ENCODE results near the gene STRIT1. TPM values are rescaled to one million over a fixed set of nuclear protein-coding genes. Genes with fewer than 3 reads are reported as not detected.
"Not testable (repeated sequence)": the region's sequence is repeated elsewhere in the genome, so short reads cannot be mapped to it uniquely, and the experiment has no call there.

Gene STRIT1
- total and polyA plus RNA-seq, 4 donors = 0.59 to 1.0 (median 0.59) TPM; not detected in 1

DNA sequence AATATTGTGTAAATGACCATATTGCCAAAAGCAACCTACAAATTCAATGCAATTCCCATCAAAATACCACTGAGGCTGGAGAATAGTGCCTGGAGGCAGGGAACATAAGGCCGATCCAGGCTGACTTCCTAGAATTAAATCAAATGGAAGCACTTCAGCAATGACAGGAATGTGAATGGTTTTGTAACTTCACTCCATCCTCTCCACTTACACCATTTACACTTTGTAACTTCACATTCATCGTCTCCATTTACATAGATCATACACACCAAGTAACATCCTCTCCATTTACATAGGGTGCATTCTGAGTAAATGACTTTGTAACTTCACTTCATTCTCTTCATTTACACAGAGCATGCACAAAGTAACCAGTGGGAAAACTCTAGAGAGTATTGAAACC, 11.6 kb downstream of the STRIT1 start:
- no peak overlapping the region for H3K27ac ChIP-seq (ENCODE audit: low read depth, low read length)

DNA sequence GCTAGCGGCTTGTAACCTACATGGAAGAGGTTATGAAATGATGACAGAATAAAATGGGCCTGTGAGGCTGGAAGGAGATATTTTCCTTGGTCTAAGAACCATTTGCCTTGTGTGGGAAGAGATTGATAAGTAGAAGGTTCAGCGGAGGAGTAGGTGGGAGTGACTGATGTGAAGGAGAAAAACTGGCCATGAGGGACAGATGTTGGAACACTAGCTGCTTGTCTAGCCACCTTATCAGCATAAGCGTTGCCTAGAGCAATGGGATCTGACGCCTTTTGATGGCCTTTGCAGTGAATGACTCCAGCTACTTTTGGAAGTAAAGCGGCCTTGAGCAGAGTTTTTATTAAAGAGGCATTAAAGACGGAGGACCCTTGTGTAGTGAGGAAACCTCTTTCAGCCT, 17.4 kb downstream of the STRIT1 start:
- not testable (repeated sequence) for H3K27ac ChIP-seq (ENCODE audit: low read depth, low read length); H3K4me3 ChIP-seq (ENCODE audit: low read depth, low read length); DNase-seq (ENCODE audit: low read depth in 4 of 6, low spot score in 6 of 6); H3K27me3 ChIP-seq (ENCODE audit: control insufficient read depth, insufficient read depth, low read length); H3K36me3 ChIP-seq (ENCODE audit: control insufficient read depth, insufficient read depth, low read length); H3K4me1 ChIP-seq (ENCODE audit: control insufficient read depth, insufficient read depth, low read length); H3K9me3 ChIP-seq (ENCODE audit: control insufficient read depth, insufficient read depth, low read length)
- WGBS (ENCODE audit: insufficient coverage) = 88% methylated on average over 4 of the region's 6 CpGs

More for the DNA sequence above, 11.6 kb downstream of the STRIT1 start:
- H3K27me3 ChIP-seq (ENCODE audit: control insufficient read depth, insufficient read depth, low read length) = no peaks in the 10 kb centered on the region
- no peak overlapping the region for H3K4me3 ChIP-seq (ENCODE audit: low read depth, low read length)
- no CpG with 5 or more reads among the region's 2 CpGs for WGBS (ENCODE audit: insufficient coverage)
- no peaks in the 10 kb centered on the region for H3K9me3 ChIP-seq (ENCODE audit: control insufficient read depth, insufficient read depth, low read length)
- H3K4me1 ChIP-seq (ENCODE audit: control insufficient read depth, insufficient read depth, low read length) = no peaks in the 10 kb centered on the region
- no peaks in the 10 kb centered on the region for H3K36me3 ChIP-seq (ENCODE audit: control insufficient read depth, insufficient read depth, low read length)
- no peak for DNase-seq (ENCODE audit: low read depth in 4 of 6, low spot score in 6 of 6)

DNA sequence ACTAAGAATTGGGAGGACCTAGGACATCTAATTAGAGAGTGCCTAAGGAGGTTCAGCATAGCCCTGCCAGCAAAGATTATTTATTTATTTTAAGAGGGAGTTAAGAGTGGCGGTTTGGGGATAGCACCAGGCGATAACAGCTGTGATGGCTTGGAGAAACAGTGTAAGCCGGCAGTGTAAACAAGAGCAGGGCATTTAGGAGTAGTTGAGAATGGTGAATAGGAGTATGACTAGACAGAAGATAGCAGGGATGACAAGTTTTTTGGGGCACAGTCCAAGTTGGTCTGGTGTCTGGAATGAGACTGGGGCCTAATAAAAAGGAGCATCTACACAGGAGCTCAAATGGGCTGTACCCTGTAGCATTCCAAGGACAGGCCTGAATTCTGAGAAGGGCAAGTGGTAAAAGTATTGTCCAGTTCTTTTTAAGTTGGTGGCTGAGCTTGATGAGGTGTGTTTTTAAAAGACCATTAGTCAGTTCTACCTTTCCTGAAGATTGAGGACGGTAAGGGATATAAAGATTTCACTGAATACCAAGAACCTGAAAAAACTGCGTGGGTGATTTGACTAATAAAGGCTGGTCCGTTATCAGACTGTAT, 18.2 kb downstream of the STRIT1 start:
- H3K36me3 ChIP-seq (ENCODE audit: control insufficient read depth, insufficient read depth, low read length); H3K27me3 ChIP-seq (ENCODE audit: control insufficient read depth, insufficient read depth, low read length); H3K4me3 ChIP-seq (ENCODE audit: low read depth, low read length); H3K4me1 ChIP-seq (ENCODE audit: control insufficient read depth, insufficient read depth, low read length); H3K27ac ChIP-seq (ENCODE audit: low read depth, low read length); DNase-seq (ENCODE audit: low read depth in 4 of 6, low spot score in 6 of 6); H3K9me3 ChIP-seq (ENCODE audit: control insufficient read depth, insufficient read depth, low read length): not testable (repeated sequence)
- WGBS (ENCODE audit: insufficient coverage) = 64% methylated on average over 3 of the region's 6 CpGs

DNA sequence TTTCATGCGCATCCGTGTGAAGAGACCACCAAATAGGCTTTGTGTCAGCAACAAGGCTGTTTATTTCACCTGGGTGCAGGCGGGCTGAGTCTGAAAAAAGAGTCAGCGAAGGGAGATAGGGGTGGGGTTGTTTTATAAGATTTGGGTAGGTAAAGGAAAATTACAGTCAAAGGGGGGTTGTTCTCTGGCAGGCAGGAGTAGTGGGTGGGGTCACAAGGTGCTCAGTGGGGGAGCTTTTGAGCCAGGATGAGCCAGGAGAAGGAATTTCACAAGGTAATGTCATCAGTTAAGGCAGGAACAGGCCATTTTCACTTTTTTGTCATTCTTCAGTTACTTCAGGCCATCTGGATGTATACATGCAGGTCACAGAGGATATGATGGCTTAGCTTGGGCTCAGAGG, 19.0 kb downstream of the STRIT1 start:
- H3K36me3 ChIP-seq (ENCODE audit: control insufficient read depth, insufficient read depth, low read length); H3K27ac ChIP-seq (ENCODE audit: low read depth, low read length); H3K4me1 ChIP-seq (ENCODE audit: control insufficient read depth, insufficient read depth, low read length); H3K4me3 ChIP-seq (ENCODE audit: low read depth, low read length); DNase-seq (ENCODE audit: low read depth in 4 of 6, low spot score in 6 of 6); H3K27me3 ChIP-seq (ENCODE audit: control insufficient read depth, insufficient read depth, low read length); H3K9me3 ChIP-seq (ENCODE audit: control insufficient read depth, insufficient read depth, low read length): not testable (repeated sequence)
- 86% methylated on average over 4 of the region's 4 CpGs for WGBS (ENCODE audit: insufficient coverage)

DNA sequence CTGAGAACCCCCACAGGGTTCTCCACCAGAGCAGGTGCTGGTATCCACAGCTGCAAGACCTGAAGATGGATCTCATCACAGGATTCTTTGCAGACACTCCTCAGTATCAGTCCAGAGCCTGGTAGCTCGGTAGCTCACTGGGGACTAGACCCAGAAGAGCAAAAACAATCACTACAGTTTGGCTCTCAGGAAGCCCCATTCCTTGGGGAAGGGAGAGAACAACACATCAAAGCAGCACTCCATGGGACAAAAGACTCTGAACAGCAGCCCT, 22.2 kb downstream of the STRIT1 start:
- WGBS (ENCODE audit: insufficient coverage) = 57% methylated on average over 1 of the region's 1 CpG
- Histone ChIP-seq H3K27me3 (ENCODE audit: control insufficient read depth, insufficient read depth, low read length) (no peaks in the 10 kb centered on the region), H3K4me1 (ENCODE audit: control insufficient read depth, insufficient read depth, low read length) (no peaks in the 10 kb centered on the region), H3K9me3 (ENCODE audit: control insufficient read depth, insufficient read depth, low read length) (no peaks in the 10 kb centered on the region), H3K27ac (ENCODE audit: low read depth, low read length) (no peak overlapping the region), H3K4me3 (ENCODE audit: low read depth, low read length) (no peak overlapping the region), H3K36me3 (ENCODE audit: control insufficient read depth, insufficient read depth, low read length) (no peaks in the 10 kb centered on the region)
- no peak for DNase-seq (ENCODE audit: low read depth in 4 of 6, low spot score in 6 of 6)

DNA sequence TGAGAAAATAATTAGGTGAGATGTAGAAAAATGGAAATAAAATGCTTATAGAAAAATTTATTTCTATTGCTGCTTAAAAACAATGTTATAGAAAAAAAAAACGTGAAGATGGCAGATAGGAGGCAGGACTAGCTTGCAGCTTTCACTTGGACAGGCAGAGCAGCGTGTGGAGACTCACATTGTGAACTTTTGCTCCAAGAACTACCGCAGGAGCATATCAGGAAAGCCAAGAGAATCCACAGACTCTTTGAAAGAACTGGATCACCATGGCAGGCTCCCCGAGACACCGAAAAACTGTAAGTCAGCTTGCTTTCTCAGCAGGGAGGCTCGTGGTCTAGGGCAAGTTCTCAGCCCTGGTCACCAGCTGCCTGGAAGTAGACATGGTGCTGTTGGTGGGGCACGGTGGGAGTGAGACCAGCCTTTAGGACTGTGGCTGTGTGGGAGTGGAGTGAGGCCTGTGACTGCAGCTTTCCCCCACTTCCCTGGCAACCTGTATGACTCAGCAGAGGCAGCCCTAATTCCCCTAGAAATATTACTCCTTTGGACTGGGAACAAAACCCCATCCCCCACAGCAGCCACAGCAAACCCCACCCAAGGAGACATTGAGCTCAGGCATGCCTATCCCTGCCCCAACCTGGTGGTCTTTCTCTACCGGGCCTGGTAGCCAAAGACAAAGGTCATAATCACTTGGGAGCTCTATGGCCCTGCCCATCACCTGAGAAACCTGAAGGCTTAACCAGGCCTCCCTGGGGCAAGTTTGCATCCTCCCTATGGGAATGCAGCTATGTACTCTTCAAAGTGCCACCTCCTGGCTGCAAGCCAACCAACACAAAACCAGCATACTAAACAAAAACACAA, 22.8 kb downstream of the STRIT1 start:
- H3K4me3 ChIP-seq (ENCODE audit: low read depth, low read length) = no peak overlapping the region
- H3K27ac ChIP-seq (ENCODE audit: low read depth, low read length) = no peak overlapping the region
- no peaks in the 10 kb centered on the region for H3K4me1 ChIP-seq (ENCODE audit: control insufficient read depth, insufficient read depth, low read length)
- no peaks in the 10 kb centered on the region for H3K9me3 ChIP-seq (ENCODE audit: control insufficient read depth, insufficient read depth, low read length)
- DNase-seq (ENCODE audit: low read depth in 4 of 6, low spot score in 6 of 6) = no peak
- 84% methylated on average over 7 of the region's 8 CpGs for WGBS (ENCODE audit: insufficient coverage)
- no peaks in the 10 kb centered on the region for H3K27me3 ChIP-seq (ENCODE audit: control insufficient read depth, insufficient read depth, low read length)
- H3K36me3 ChIP-seq (ENCODE audit: control insufficient read depth, insufficient read depth, low read length) = no peaks in the 10 kb centered on the region

DNA sequence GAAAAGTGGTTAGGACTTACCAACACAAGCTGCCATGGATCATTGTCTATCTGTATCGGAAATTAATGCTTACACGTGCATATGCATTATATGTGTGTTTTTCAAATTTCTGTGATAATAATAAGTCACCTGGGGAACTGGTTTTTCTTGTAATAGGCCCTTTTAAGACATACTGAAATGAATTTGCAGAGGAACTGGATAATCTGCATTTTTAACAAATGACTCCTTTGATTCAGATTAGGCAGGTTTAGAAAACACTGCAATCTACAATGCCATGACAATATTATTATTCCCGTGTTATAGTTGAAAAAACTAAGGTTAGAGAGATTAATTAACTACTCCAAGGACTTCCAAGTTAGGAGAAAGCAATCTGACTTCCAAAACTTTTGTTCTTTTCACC, 23.4 kb downstream of the STRIT1 start:
- Histone ChIP-seq H3K4me1 (ENCODE audit: control insufficient read depth, insufficient read depth, low read length) (no peaks in the 10 kb centered on the region), H3K4me3 (ENCODE audit: low read depth, low read length) (no peak overlapping the region), H3K9me3 (ENCODE audit: control insufficient read depth, insufficient read depth, low read length) (no peaks in the 10 kb centered on the region), H3K27ac (ENCODE audit: low read depth, low read length) (no peak overlapping the region), H3K27me3 (ENCODE audit: control insufficient read depth, insufficient read depth, low read length) (no peaks in the 10 kb centered on the region), H3K36me3 (ENCODE audit: control insufficient read depth, insufficient read depth, low read length) (no peaks in the 10 kb centered on the region)
- DNase-seq (ENCODE audit: low read depth in 4 of 6, low spot score in 6 of 6) = no peak
- no CpG with 5 or more reads among the region's 3 CpGs for WGBS (ENCODE audit: insufficient coverage)

DNA sequence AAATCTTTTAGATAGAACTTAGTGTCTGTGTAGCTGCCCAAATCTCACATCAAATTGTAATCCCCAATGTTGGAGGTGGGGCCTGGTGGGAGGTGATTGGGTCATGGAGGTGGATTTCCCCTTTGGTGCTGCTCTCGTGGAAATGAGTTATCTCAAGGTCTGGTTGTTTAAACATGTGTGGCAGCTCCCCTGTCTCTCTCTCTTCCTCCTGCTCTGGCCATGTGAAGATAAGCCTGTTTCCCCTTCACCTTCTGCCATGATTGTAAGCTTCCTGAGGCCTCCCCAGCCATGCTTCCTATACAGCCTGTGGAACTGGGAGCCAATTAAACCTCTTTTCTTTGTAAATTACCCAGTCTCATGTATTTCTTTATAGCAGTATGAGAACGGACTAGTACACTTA, 30.6 kb downstream of the STRIT1 start:
- DNase-seq (ENCODE audit: low read depth in 4 of 6, low spot score in 6 of 6); H3K9me3 ChIP-seq (ENCODE audit: control insufficient read depth, insufficient read depth, low read length); H3K27me3 ChIP-seq (ENCODE audit: control insufficient read depth, insufficient read depth, low read length); H3K36me3 ChIP-seq (ENCODE audit: control insufficient read depth, insufficient read depth, low read length); H3K4me1 ChIP-seq (ENCODE audit: control insufficient read depth, insufficient read depth, low read length); H3K27ac ChIP-seq (ENCODE audit: low read depth, low read length); H3K4me3 ChIP-seq (ENCODE audit: low read depth, low read length): not testable (repeated sequence)
- WGBS (ENCODE audit: insufficient coverage) = 67% methylated on average over 1 of the region's 2 CpGs

DNA sequence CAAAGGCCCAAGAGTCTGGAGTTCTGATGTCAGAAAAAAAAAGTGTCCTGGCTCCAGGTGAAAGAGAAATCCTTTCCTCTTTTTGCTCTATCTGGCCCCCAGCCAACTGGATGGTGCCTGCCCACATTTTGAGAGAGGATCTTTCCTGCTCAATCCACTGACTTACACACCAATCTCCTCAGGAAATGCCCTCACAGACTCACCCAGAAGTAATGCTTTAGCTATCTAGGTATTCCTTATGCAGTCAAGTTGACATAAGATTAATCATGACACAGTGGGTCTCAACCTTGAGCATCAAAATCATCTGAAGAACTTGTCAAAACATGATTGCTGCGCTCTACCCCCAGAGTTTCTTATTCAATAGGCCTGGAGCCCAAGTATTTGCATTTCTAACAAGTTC, 31.2 kb downstream of the STRIT1 start:
- H3K36me3 ChIP-seq (ENCODE audit: control insufficient read depth, insufficient read depth, low read length) = no peaks in the 10 kb centered on the region
- H3K4me3 ChIP-seq (ENCODE audit: low read depth, low read length) = no peak overlapping the region
- no peak overlapping the region for H3K27ac ChIP-seq (ENCODE audit: low read depth, low read length)
- no peaks in the 10 kb centered on the region for H3K27me3 ChIP-seq (ENCODE audit: control insufficient read depth, insufficient read depth, low read length)
- H3K9me3 ChIP-seq (ENCODE audit: control insufficient read depth, insufficient read depth, low read length) = no peaks in the 10 kb centered on the region
- no peaks in the 10 kb centered on the region for H3K4me1 ChIP-seq (ENCODE audit: control insufficient read depth, insufficient read depth, low read length)
- DNase-seq (ENCODE audit: low read depth in 4 of 6, low spot score in 6 of 6) = no peak
- 100% methylated on average over 1 of the region's 1 CpG for WGBS (ENCODE audit: insufficient coverage)

DNA sequence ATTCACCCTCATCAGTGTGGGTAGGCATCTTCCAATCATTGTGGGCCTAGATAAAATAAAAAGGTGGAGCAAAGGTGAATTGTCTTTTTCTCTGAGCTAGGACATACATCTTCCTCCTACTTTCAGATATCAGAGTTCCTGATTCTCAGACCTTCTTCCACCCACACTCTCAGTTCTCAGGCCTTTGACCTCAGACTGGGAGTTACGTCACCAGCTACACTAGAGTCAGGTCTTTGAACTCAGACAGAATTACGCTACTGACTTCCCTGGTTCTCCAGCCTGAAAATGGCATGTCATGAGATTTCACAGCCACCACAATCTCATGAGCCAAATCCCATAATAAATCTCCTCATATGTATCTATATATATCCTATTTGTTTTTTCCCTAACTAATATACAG, 39.0 kb downstream of the STRIT1 start:
- no peak for DNase-seq (ENCODE audit: low read depth in 4 of 6, low spot score in 6 of 6)
- WGBS (ENCODE audit: insufficient coverage) = 100% methylated on average over 1 of the region's 2 CpGs
- no peaks in the 10 kb centered on the region for H3K27me3 ChIP-seq (ENCODE audit: control insufficient read depth, insufficient read depth, low read length)
- H3K36me3 ChIP-seq (ENCODE audit: control insufficient read depth, insufficient read depth, low read length) = no peaks in the 10 kb centered on the region
- no peaks in the 10 kb centered on the region for H3K4me1 ChIP-seq (ENCODE audit: control insufficient read depth, insufficient read depth, low read length)
- no peaks in the 10 kb centered on the region for H3K9me3 ChIP-seq (ENCODE audit: control insufficient read depth, insufficient read depth, low read length)
- no peak overlapping the region for H3K27ac ChIP-seq (ENCODE audit: low read depth, low read length)
- no peak overlapping the region for H3K4me3 ChIP-seq (ENCODE audit: low read depth, low read length)
